Endothelial cell of umbilical vein (primary cell): ENCODE measurements around the gene PGGHG. TPM values are rescaled to one million over a fixed set of nuclear protein-coding genes. Genes with fewer than 3 reads are reported as not detected.

ENCODE experiments used
- BruUV-seq: library from RNA; stranded (reverse); fragments of 400-500 nt; replicated peaks from 2 replicates; lab custom pipeline; 2021; lab: Mats Ljungman, UMichigan
- CTCF ChIA-PET: fragments of 300-600, 350-600 bp; sonication (Branson Sonifier 250); formaldehyde crosslinking; loops from one replicate; lab custom pipeline; 2021; ENCODE audit warnings: antibody characterized with exemption, inconsistent platforms; lab: Charles Lee
- POLR2A ChIA-PET: fragments of 300-600, 350-600 bp; sonication (Branson Sonifier 250); formaldehyde crosslinking; loops from one replicate; lab custom pipeline; 2021; ENCODE audit warnings: antibody characterized with exemption, inconsistent platforms; lab: Charles Lee
- DNase-seq: peaks from one replicate; pipeline ENCODE4 v3.0.0-alpha.2; 2011; ENCODE audit warnings: low read depth, low spot score
- FAIRE-seq: peaks from 2 replicates; lab custom pipeline; 2011; peaks lifted over from hg19 to GRCh38; lab: Jason Lieb, UNC
- H2AFZ ChIP-seq: 2 replicates; pipeline ENCODE4 v1.6.0; 2012; ENCODE audit warnings: low read depth, low read length, control low read depth, inconsistent platforms
- H3K27ac ChIP-seq: 2 replicates; pipeline ENCODE4 v1.5.1; 2011; ENCODE audit warnings: low read depth, mild to moderate bottlenecking, control low read depth, low read length, moderate library complexity; ENCODE audit not compliant: insufficient read depth
- H3K27me3 ChIP-seq, 2 experiments: 2 replicates each; pipeline versions ENCODE4 v1.6.0 to v1.6.1; 2011; ENCODE audit warnings: low read length in 2 of 2, mixed read lengths in 1 of 2; ENCODE audit not compliant: control insufficient read depth in 2 of 2, insufficient read depth in 2 of 2
- H3K36me3 ChIP-seq, 2 experiments: 2 replicates in 1 of 2; 3 replicates in 1 of 2; pipeline ENCODE4 v1.5.1; 2011; ENCODE audit warnings: low read length in 2 of 2, mild to moderate bottlenecking in 1 of 2, moderate library complexity in 1 of 2; ENCODE audit not compliant: control insufficient read depth in 2 of 2, insufficient read depth in 2 of 2; ENCODE audit errors: extremely low read depth in 1 of 2
- H3K4me1 ChIP-seq: 3 replicates; pipeline ENCODE4 v1.5.1; 2011; ENCODE audit warnings: mild to moderate bottlenecking, low read length; ENCODE audit not compliant: control insufficient read depth, insufficient read depth; ENCODE audit errors: extremely low read depth
- H3K4me2 ChIP-seq: 2 replicates; pipeline ENCODE4 v1.6.1; 2011; ENCODE audit warnings: low read length, control low read depth, mixed read lengths; ENCODE audit not compliant: insufficient read depth
- H3K4me3 ChIP-seq, 3 experiments: fragments of 200-600 bp in 1 of 3; sonication (generic), shearing (Covaris generic) in 1 of 3; replicated peaks in 1 of 3; 2 replicates each; pipeline ENCODE4 v1.5.1; 2011 to 2016; ENCODE audit warnings: control low read depth in 3 of 3, low read length in 3 of 3, mild to moderate bottlenecking in 2 of 3, inconsistent platforms in 1 of 3, low read depth in 1 of 3, moderate library complexity in 1 of 3; ENCODE audit not compliant: insufficient read depth in 1 of 3
- H3K79me2 ChIP-seq: 2 replicates; pipeline ENCODE4 v1.6.0; 2012; ENCODE audit warnings: low read length, inconsistent platforms; ENCODE audit not compliant: control insufficient read depth, insufficient read depth
- H3K9ac ChIP-seq: replicated peaks from 2 replicates; pipeline ENCODE3; 2011; ENCODE audit warnings: low read length, control low read depth; ENCODE audit not compliant: insufficient read depth; ENCODE audit errors: extremely low read depth
- H3K9me1 ChIP-seq: replicated peaks from 3 replicates; pipeline ENCODE4 v1.6.0; 2011; ENCODE audit warnings: mild to moderate bottlenecking, low read length; ENCODE audit not compliant: control insufficient read depth, insufficient read depth; ENCODE audit errors: extremely low read depth
- H3K9me3 ChIP-seq: replicated peaks from 2 replicates; pipeline ENCODE4 v1.5.1; 2012; ENCODE audit warnings: low read length, inconsistent platforms; ENCODE audit not compliant: control insufficient read depth, insufficient read depth
- H4K20me1 ChIP-seq: replicated peaks from 2 replicates; pipeline ENCODE3; 2011; ENCODE audit warnings: mild to moderate bottlenecking, low read length; ENCODE audit not compliant: control insufficient read depth, insufficient read depth; ENCODE audit errors: extremely low read depth
- EZH2 ChIP-seq: IDR thresholded peaks from 2 replicates; pipeline ENCODE4 v1.6.1; 2012; ENCODE audit warnings: borderline replicate concordance, low read depth, mild to moderate bottlenecking, moderate library complexity, low read length, inconsistent platforms; ENCODE audit not compliant: severe bottlenecking
- FOS ChIP-seq: IDR thresholded peaks from 2 replicates; pipeline ENCODE4 v1.6.1; 2011; ENCODE audit warnings: mild to moderate bottlenecking, low read length, moderate library complexity, borderline replicate concordance; ENCODE audit not compliant: insufficient read depth
- GATA2 ChIP-seq: IDR thresholded peaks from 2 replicates; pipeline ENCODE4 v1.7.0; 2011; ENCODE audit warnings: low read depth, mild to moderate bottlenecking, moderate library complexity, mixed read lengths, low read length; ENCODE audit not compliant: insufficient read length, insufficient read depth
- JUN ChIP-seq: IDR thresholded peaks from 2 replicates; pipeline ENCODE4 v1.6.1; 2011; ENCODE audit warnings: borderline replicate concordance, low read depth; ENCODE audit not compliant: insufficient read length, insufficient read depth
- MYC ChIP-seq: IDR thresholded peaks from one replicate; pipeline ENCODE4 v1.6.1; 2011; ENCODE audit warnings: mild to moderate bottlenecking, low read depth, low read length
- POLR2A ChIP-seq: IDR thresholded peaks from 2 replicates; pipeline ENCODE4 v1.6.1; 2012; ENCODE audit warnings: low read depth, mild to moderate bottlenecking, control low read depth, low read length
- POLR2AphosphoS5 ChIP-seq: IDR thresholded peaks from 2 replicates; pipeline ENCODE4 v1.6.1; 2012; ENCODE audit warnings: low read depth, mild to moderate bottlenecking, control low read depth, low read length, moderate library complexity; ENCODE audit not compliant: insufficient read depth
- dilution Hi-C: fragments of 300-500 bp; cut with MboI; formaldehyde crosslinking; loops from one replicate; pipeline ENCODE4 v1.15.0; 2019; ENCODE audit warnings: low sequenced_read_pairs; ENCODE audit not compliant: extremely low pct_ligation_motif_present
- intact Hi-C: fragments of 100-400 bp; cut with micrococcal nuclease; formaldehyde crosslinking; loops from one replicate; pipeline ENCODE4 v1.10.0; 2022
- polyA plus RNA-seq, 4 experiments: library from polyadenylated mRNA; depleted of rRNA in 3 of 4; stranded (reverse) in 3 of 4; unstranded in 1 of 4; fragments of >200 nt; gene quantifications; 2 replicates each; pipeline versions ENCODE4 v1.2.1 to v1.2.3, GENCODE V29; 2011 to 2012; ENCODE audit warnings: missing spikeins in 1 of 4
- total RNA-seq: library from RNA; stranded (reverse); gene quantifications from 2 replicates; pipeline ENCODE4 v1.2.3, GENCODE V29; 2021
- TF ChIP-seq, protein P1 (sequence below), 2 donors: IDR thresholded peaks; 1 replicate in 1 of 2; 2 replicates in 1 of 2; pipeline ENCODE4 v1.5.1; 2011; ENCODE audit warnings: low read length in 2 of 2, mild to moderate bottlenecking in 2 of 2, moderate library complexity in 2 of 2, control low read depth in 1 of 2, inconsistent platforms in 1 of 2, low read depth in 1 of 2; ENCODE audit not compliant: insufficient read depth in 1 of 2; ENCODE audit errors: extremely low read depth in 1 of 2
- TF ChIP-seq, protein P2 (sequence below): IDR thresholded peaks from 2 replicates; pipeline ENCODE4 v1.6.1; 2011; ENCODE audit not compliant: insufficient read depth, insufficient read length

PGGHG gene
- total and polyA plus RNA-seq, 2 donors (not counting 3 experiments of a cell fraction or from before 2014, with no cell fraction given): 31.6 to 42.4 TPM

DNA sequence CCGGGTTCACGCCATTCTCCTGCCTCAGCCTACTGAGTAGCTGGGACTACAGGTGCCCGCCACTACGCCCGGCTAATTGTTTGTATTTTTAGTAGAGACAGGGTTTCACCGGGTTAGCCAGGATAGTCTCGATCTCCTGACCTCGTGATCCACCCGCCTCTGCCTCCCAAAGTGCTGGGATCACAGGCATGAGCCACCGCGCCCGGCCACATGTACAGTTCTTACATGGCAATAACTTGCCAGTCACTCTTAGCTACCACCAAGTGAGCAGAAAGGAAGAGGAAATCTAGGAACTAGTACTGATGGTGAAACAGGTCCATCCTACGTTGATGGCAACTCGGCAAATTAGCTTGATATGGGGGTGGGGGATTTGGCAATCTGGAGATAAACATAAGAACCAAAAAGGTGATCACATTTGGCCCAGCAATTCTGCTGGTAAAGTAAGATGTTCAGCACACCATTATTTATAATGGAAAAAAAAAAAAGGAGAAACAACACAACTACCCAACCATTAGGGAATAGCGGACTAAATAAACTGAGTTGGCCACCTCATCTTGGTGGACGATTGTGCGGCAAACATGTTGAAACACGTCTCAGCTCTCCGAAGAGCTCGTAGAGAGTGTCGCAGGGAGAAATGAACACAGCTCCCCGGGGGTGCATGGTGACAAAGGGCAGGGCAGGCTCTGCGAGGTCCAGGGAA lies 5.4 kb upstream of the PGGHG start:
- CTCF ChIA-PET: interaction anchor here (1.2 kb wide), 1 partner anchor 31 kb away, joined by 3 read pairs; no protein-coding TSS in a partner anchor
- H2AFZ ChIP-seq: no peak overlapping the region
- POLR2A ChIA-PET: no interaction called here
- no peak overlapping the region for H3K27ac ChIP-seq
- H3K4me2 ChIP-seq: no peak overlapping the region
- TF ChIP-seq JUN: no peak
- no peak for TF ChIP-seq GATA2
- intact Hi-C loops: no loop called here
- no peaks in the 10 kb centered on the region for H3K79me2 ChIP-seq
- no peak overlapping the region for H3K9ac ChIP-seq
- H3K4me1 ChIP-seq: peaks cover 3% of the 10 kb centered on the region
- BruUV-seq: no TSS peak
- H3K4me3 ChIP-seq: no peak overlapping the region
- no peak for FAIRE-seq
- H3K27me3 ChIP-seq: peaks cover 41 to 45% of the 10 kb centered on the region in 2 experiments
- no peaks in the 10 kb centered on the region for H3K9me1 ChIP-seq
- H3K9me3 ChIP-seq: no peaks in the 10 kb centered on the region
- DNase-seq: no peak
- dilution Hi-C loops: no loop called here
- no peaks in the 10 kb centered on the region for H3K36me3 ChIP-seq
- no peaks in the 10 kb centered on the region for H4K20me1 ChIP-seq

DNA sequence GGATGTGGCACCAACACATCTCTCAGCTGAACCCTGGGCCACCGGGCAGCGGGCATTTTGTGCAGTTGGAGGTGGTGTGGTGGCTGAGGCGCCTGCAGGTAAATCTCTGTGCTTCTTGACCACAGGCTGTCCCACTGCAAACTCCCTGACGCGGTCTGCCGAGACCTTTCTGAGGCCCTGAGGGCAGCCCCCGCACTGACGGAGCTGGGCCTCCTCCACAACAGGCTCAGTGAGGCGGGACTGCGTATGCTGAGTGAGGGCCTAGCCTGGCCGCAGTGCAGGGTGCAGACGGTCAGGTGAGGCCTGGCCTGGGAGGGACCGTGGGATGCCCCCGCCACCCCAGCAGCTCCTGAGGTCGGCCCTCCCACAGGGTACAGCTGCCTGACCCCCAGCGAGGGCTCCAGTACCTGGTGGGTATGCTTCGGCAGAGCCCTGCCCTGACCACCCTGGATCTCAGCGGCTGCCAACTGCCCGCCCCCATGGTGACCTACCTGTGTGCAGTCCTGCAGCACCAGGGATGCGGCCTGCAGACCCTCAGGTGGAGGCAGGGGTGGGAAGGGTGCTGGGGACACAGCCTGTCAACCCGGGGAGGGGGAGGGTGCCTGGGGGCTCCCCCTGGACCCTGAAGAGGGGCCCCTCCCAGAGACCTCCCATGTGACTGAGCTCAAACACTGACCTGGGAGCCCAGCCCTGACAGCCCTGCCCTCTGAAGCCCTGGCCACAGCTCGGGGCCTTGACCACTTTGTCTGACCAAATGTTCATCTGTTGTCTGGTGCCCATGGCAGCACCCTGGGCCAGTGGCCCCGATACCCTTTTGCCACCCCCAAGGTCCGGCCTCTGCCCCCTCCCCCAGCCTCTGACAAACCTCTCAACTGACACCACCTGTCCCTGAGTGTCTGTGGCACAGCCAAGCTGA lies 4.6 kb upstream of the PGGHG start:
- no TSS peak for BruUV-seq
- no peaks in the 10 kb centered on the region for H3K9me1 ChIP-seq
- peaks cover 3% of the 10 kb centered on the region for H3K4me1 ChIP-seq
- no peaks in the 10 kb centered on the region for H3K36me3 ChIP-seq
- FAIRE-seq (no peak), DNase-seq (no peak)
- ChIA-PET POLR2A (no interaction called here), CTCF (interaction anchor here (1.2 to 1.4 kb wide), 2 partner anchors 24 to 32 kb away, joined by 3 read pairs; no protein-coding TSS in a partner anchor)
- H3K9ac ChIP-seq: no peak overlapping the region
- H4K20me1 ChIP-seq: no peaks in the 10 kb centered on the region
- intact Hi-C loops (no loop called here), dilution Hi-C loops (no loop called here)
- TF ChIP-seq FOS: no peak
- TF ChIP-seq, protein P1, sequence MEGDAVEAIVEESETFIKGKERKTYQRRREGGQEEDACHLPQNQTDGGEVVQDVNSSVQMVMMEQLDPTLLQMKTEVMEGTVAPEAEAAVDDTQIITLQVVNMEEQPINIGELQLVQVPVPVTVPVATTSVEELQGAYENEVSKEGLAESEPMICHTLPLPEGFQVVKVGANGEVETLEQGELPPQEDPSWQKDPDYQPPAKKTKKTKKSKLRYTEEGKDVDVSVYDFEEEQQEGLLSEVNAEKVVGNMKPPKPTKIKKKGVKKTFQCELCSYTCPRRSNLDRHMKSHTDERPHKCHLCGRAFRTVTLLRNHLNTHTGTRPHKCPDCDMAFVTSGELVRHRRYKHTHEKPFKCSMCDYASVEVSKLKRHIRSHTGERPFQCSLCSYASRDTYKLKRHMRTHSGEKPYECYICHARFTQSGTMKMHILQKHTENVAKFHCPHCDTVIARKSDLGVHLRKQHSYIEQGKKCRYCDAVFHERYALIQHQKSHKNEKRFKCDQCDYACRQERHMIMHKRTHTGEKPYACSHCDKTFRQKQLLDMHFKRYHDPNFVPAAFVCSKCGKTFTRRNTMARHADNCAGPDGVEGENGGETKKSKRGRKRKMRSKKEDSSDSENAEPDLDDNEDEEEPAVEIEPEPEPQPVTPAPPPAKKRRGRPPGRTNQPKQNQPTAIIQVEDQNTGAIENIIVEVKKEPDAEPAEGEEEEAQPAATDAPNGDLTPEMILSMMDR (IDR thresholded peaks at IDR 0.05; ENCODE audit: extremely low read depth in 1 of 2, insufficient read depth in 1 of 2, low read depth in 1 of 2, low read length in 2 of 2): no peak
- no peak for TF ChIP-seq POLR2A
- TF ChIP-seq JUN: no peak
- no peak for TF ChIP-seq EZH2
- no peak for TF ChIP-seq GATA2
- no peak for TF ChIP-seq POLR2AphosphoS5
- TF ChIP-seq, protein P2, sequence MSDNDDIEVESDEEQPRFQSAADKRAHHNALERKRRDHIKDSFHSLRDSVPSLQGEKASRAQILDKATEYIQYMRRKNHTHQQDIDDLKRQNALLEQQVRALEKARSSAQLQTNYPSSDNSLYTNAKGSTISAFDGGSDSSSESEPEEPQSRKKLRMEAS: no peak
- TF ChIP-seq MYC: no peak
- no peak overlapping the region for H3K27ac ChIP-seq
- H2AFZ ChIP-seq: no peak overlapping the region
- H3K27me3 ChIP-seq: peaks cover 36 to 37% of the 10 kb centered on the region in 2 experiments
- H3K79me2 ChIP-seq: no peaks in the 10 kb centered on the region
- no peak overlapping the region for H3K4me3 ChIP-seq
- H3K9me3 ChIP-seq: no peaks in the 10 kb centered on the region
- H3K4me2 ChIP-seq: no peak overlapping the region
